ENCODE results near the gene HPD. TPM values are rescaled to one million over a fixed set of nuclear protein-coding genes. Genes with fewer than 3 reads are reported as not detected.
A peak's percentile ranks its signal among the peaks of the same experiment; 100 is the strongest.

The HPD gene
- total RNA-seq, 2 experiments from 2014 or later: not detected

- DNase-seq: no peak
- Mint-ChIP-seq H3K27ac (peak overlapping the region; percentile 96), H3K4me1 (peaks cover 31% of the 10 kb centered on the region), H3K9me3 (no peaks in the 10 kb centered on the region), H3K36me3 (ENCODE audit: low read depth) (peaks cover 45% of the 10 kb centered on the region), H3K27me3 (no peaks in the 10 kb centered on the region), H3K4me3 (peak overlapping the region; percentile 79)
- ChIA-PET POLR2A (interaction anchor here (5.5 kb wide), 1 partner anchor 11 kb away, joined by 21 read pairs; no protein-coding TSS in a partner anchor), CTCF (interaction anchor here (0.6 to 28.3 kb wide), 2 partner anchors 22 to 96 kb away, joined by 4 to 1058 read pairs; partner anchors contain the start of gene RHOF)
Measured at GRCh38 chr12:121805171-121806008, 53.3 kb downstream of the HPD start.

- peaks cover 44% of the 10 kb centered on the region for H3K36me3 Mint-ChIP-seq (ENCODE audit: low read depth)
- no peaks in the 10 kb centered on the region for H3K27me3 Mint-ChIP-seq
- H3K4me1 Mint-ChIP-seq: peaks cover 27% of the 10 kb centered on the region
- H3K4me3 Mint-ChIP-seq: peak overlapping the region; percentile 79
- H3K27ac Mint-ChIP-seq: peak overlapping the region; percentile 96
- CTCF ChIA-PET: interaction anchor here (0.6 to 28.3 kb wide), 4 partner anchors 21 to 933 kb away, joined by 3 to 1058 read pairs (median 5); partner anchors contain the start of genes CFAP251 and RHOF
- H3K9me3 Mint-ChIP-seq: no peaks in the 10 kb centered on the region
- peak; percentile 56 for DNase-seq
- POLR2A ChIA-PET: interaction anchor here (5.5 kb wide), 1 partner anchor 10 kb away, joined by 21 read pairs; no protein-coding TSS in a partner anchor
Measured at GRCh38 chr12:121804417-121805111, 54.1 kb downstream of the HPD start.

GRCh38 chr12:121803861-121804416 is 54.7 kb downstream of the HPD start, which contains the start of gene SETD1B:
TSS of gene SETD1B (plus strand) at chr12:121804009. CDS start at chr12:121804738, 729 bp downstream.
- ChIA-PET POLR2A (interaction anchor here (5.5 kb wide), 1 partner anchor 9 kb away, joined by 21 read pairs; no protein-coding TSS in a partner anchor), CTCF (interaction anchor here (0.6 to 40.9 kb wide), 5 partner anchors 4 to 934 kb away, joined by 3 to 1058 read pairs (median 6); partner anchors contain the start of genes CFAP251, RHOF and SETD1B)
- no peaks in the 10 kb centered on the region for H3K27me3 Mint-ChIP-seq
- H3K4me1 Mint-ChIP-seq: peaks cover 25% of the 10 kb centered on the region
- H3K27ac Mint-ChIP-seq: peak within 1 kb of the TSS; percentile 98
- no peaks in the 10 kb centered on the region for H3K9me3 Mint-ChIP-seq
- peaks cover 43% of the 10 kb centered on the region for H3K36me3 Mint-ChIP-seq (ENCODE audit: low read depth)
- DNase-seq: peak; percentile 58
- peak within 1 kb of the TSS; percentile 84 for H3K4me3 Mint-ChIP-seq

GRCh38 chr12:121802843-121803698 is 55.6 kb downstream of the HPD start:
- Mint-ChIP-seq H3K36me3 (ENCODE audit: low read depth) (peaks cover 45% of the 10 kb centered on the region), H3K27me3 (no peaks in the 10 kb centered on the region), H3K4me3 (peak overlapping the region; percentile 84), H3K27ac (peak overlapping the region; percentile 98), H3K9me3 (no peaks in the 10 kb centered on the region), H3K4me1 (peaks cover 30% of the 10 kb centered on the region)
- ChIA-PET CTCF (interaction anchor here (0.6 to 40.9 kb wide), 4 partner anchors 3 to 385 kb away, joined by 3 to 1058 read pairs (median 532); partner anchors contain the start of genes PSMD9, RHOF and SETD1B), POLR2A (interaction anchor here (0.6 to 5.5 kb wide), 4 partner anchors 8 to 280 kb away, joined by 3 to 21 read pairs (median 7); no protein-coding TSS in a partner anchor)
- DNase-seq: peak; percentile 91

GRCh38 chr12:121802485-121802842 is 56.2 kb downstream of the HPD start:
- Mint-ChIP-seq H3K4me1 (peaks cover 30% of the 10 kb centered on the region), H3K9me3 (no peaks in the 10 kb centered on the region), H3K4me3 (peak overlapping the region; percentile 84), H3K36me3 (ENCODE audit: low read depth) (peaks cover 45% of the 10 kb centered on the region), H3K27me3 (no peaks in the 10 kb centered on the region), H3K27ac (peak overlapping the region; percentile 98)
- ChIA-PET POLR2A (interaction anchor here (0.6 to 5.5 kb wide), 7 partner anchors 8 to 564 kb away, joined by 3 to 21 read pairs (median 4); no protein-coding TSS in a partner anchor), CTCF (interaction anchor here (1.6 to 40.9 kb wide), 3 partner anchors 3 to 86 kb away, joined by 5 to 1058 read pairs (median 1058); partner anchors contain the start of genes PSMD9, RHOF and SETD1B)
- DNase-seq: no peak

GRCh38 chr12:121801595-121802484 is 56.8 kb downstream of the HPD start:
- Mint-ChIP-seq H3K27ac (peak overlapping the region; percentile 98), H3K9me3 (no peaks in the 10 kb centered on the region), H3K4me1 (peaks cover 29% of the 10 kb centered on the region), H3K4me3 (peak overlapping the region; percentile 84), H3K36me3 (ENCODE audit: low read depth) (peaks cover 45% of the 10 kb centered on the region), H3K27me3 (no peaks in the 10 kb centered on the region)
- ChIA-PET POLR2A (interaction anchor here (0.6 to 2.6 kb wide), 7 partner anchors 10 to 564 kb away, joined by 3 to 10 read pairs (median 3); partner anchors contain the start of gene PSMD9), CTCF (interaction anchor here (0.9 to 40.9 kb wide), 4 partner anchors 2 to 305 kb away, joined by 3 to 1058 read pairs (median 532); partner anchors contain the start of genes PSMD9, RHOF and SETD1B)
- peak; percentile 59 for DNase-seq

GRCh38 chr12:121800694-121801594 is 57.7 kb downstream of the HPD start:
- peak; percentile 72 for DNase-seq
- H3K4me1 Mint-ChIP-seq: peaks cover 23% of the 10 kb centered on the region
- peak overlapping the region; percentile 98 for H3K27ac Mint-ChIP-seq
- peaks cover 42% of the 10 kb centered on the region for H3K36me3 Mint-ChIP-seq (ENCODE audit: low read depth)
- no peaks in the 10 kb centered on the region for H3K9me3 Mint-ChIP-seq
- POLR2A ChIA-PET: interaction anchor here (0.6 to 2.6 kb wide), 6 partner anchors 9 to 88 kb away, joined by 3 to 10 read pairs (median 4); partner anchors contain the start of gene PSMD9
- CTCF ChIA-PET: interaction anchor here (0.6 to 40.9 kb wide), 4 partner anchors 1 to 672 kb away, joined by 3 to 1058 read pairs (median 530); partner anchors contain the start of genes RHOF and SETD1B
- no peaks in the 10 kb centered on the region for H3K27me3 Mint-ChIP-seq
- H3K4me3 Mint-ChIP-seq: peak overlapping the region; percentile 84

- no peaks in the 10 kb centered on the region for H3K9me3 Mint-ChIP-seq
- POLR2A ChIA-PET: interaction anchor here (0.6 kb wide), 1 partner anchor 84 kb away, joined by 4 read pairs; no protein-coding TSS in a partner anchor
Measured at GRCh38 chr12:121799842-121800693, 58.6 kb downstream of the HPD start.

More at GRCh38 chr12:121799842-121800693, 58.6 kb downstream of the HPD start:
- DNase-seq: peak; percentile 80
- Mint-ChIP-seq H3K36me3 (ENCODE audit: low read depth) (peaks cover 41% of the 10 kb centered on the region), H3K27ac (peak overlapping the region; percentile 92), H3K4me3 (peak overlapping the region; percentile 82), H3K4me1 (peaks cover 30% of the 10 kb centered on the region), H3K27me3 (no peaks in the 10 kb centered on the region)
- CTCF ChIA-PET: interaction anchor here (0.6 to 40.9 kb wide), 4 partner anchors 0 to 671 kb away, joined by 3 to 1058 read pairs (median 530); partner anchors contain the start of genes RHOF and SETD1B
